SH-SY5Y (cell line): ENCODE data around the gene MRPS22.

ENCODE experiments used
- GATA2 ChIP-seq: IDR thresholded peaks from 2 replicates; pipeline ENCODE4 v1.6.1; 2011; ENCODE audit warnings: mild to moderate bottlenecking, low read depth, low read length
- GATA3 ChIP-seq: IDR thresholded peaks from 2 replicates; pipeline ENCODE4 v1.6.1; 2011; ENCODE audit warnings: low read depth, mild to moderate bottlenecking, low read length, moderate library complexity

DNA sequence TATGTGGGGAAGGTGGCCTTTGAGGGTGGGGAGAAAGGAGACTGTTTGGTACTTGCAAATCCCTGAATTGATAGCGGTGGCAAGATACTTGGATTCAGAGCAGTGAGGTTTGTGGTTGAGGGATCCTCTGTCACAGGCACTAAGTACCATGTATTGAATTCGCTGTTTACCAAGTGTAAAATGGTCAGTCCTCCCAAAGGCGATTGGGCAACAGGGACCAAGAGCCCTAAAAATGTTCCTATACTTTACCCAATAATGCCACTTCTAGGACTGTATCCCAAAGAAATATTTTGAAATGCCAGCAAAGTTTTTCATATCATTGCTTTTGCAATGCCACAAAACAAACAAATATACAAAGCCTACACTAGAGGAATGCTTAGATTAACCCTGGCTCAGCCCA lies 43.4 kb upstream of the MRPS22 start:
- TF ChIP-seq GATA2: no peak
- TF ChIP-seq GATA3: no peak
